ENCODE results near the gene GTF3C2. TPM values are rescaled to one million over a fixed set of nuclear protein-coding genes. Genes with fewer than 3 reads are reported as not detected.
"Not testable (repeated sequence)": the region's sequence is repeated elsewhere in the genome, so short reads cannot be mapped to it uniquely, and the experiment has no call there.

The GTF3C2 gene
- total RNA-seq, 2 experiments from 2014 or later, result 55.2 to 64.5 TPM

- H3K36me3 Mint-ChIP-seq, result peaks cover 16% of the 10 kb centered on the region
- no peak overlapping the region for H3K27ac Mint-ChIP-seq
- intact Hi-C loops (cut with micrococcal nuclease), result no loop called here
- ChIA-PET CTCF (interaction anchor here (1.0 to 5.6 kb wide), 2 partner anchors 23 to 462 kb away, joined by 3 to 94 read pairs; partner anchors contain the start of gene TRIM54), POLR2A (interaction anchor here (1.4 kb wide), 1 partner anchor 18 kb away, joined by 3 read pairs; the partner anchor contains the start of gene MPV17)
- no peaks in the 10 kb centered on the region for H3K9me3 Mint-ChIP-seq
- DNase-seq, result no peak
- peaks cover 20% of the 10 kb centered on the region for H3K27me3 Mint-ChIP-seq
- H3K4me1 Mint-ChIP-seq (ENCODE audit: low read depth), result peaks cover 8% of the 10 kb centered on the region
- H3K4me3 Mint-ChIP-seq, result no peak overlapping the region
Observed at GRCh38 chr2:27305516-27305915, 51.0 kb downstream of the GTF3C2 start.

GRCh38 chr2:27304488-27305240 lies 51.9 kb downstream of the GTF3C2 start:
- intact Hi-C loops (cut with micrococcal nuclease), result no loop called here
- CTCF ChIA-PET, result interaction anchor here (0.6 to 5.6 kb wide), 5 partner anchors 15 to 908 kb away, joined by 3 to 94 read pairs (median 9); partner anchors contain the start of gene TRIM54
- DNase-seq, result no peak
- Mint-ChIP-seq H3K27me3 (peaks cover 20% of the 10 kb centered on the region), H3K9me3 (no peaks in the 10 kb centered on the region), H3K27ac (no peak overlapping the region), H3K4me1 (ENCODE audit: low read depth) (peaks cover 8% of the 10 kb centered on the region), H3K36me3 (peaks cover 11% of the 10 kb centered on the region), H3K4me3 (no peak overlapping the region)
- POLR2A ChIA-PET, result interaction anchor here (1.4 kb wide), 1 partner anchor 18 kb away, joined by 3 read pairs; the partner anchor contains the start of gene MPV17

- intact Hi-C loops (cut with micrococcal nuclease), result loop anchor here (1.0 kb wide), 3 partner anchors 53 to 342 kb away; no protein-coding TSS in a partner anchor
- peaks cover under 1% of the 10 kb centered on the region for H3K36me3 Mint-ChIP-seq
- no peaks in the 10 kb centered on the region for H3K9me3 Mint-ChIP-seq
- H3K4me1 Mint-ChIP-seq (ENCODE audit: low read depth), result peaks cover 8% of the 10 kb centered on the region
- DNase-seq, result peak; percentile 48
- H3K27ac Mint-ChIP-seq, result no peak overlapping the region
- H3K27me3 Mint-ChIP-seq, result peaks cover 27% of the 10 kb centered on the region
- POLR2A ChIA-PET, result interaction anchor here (0.5 to 1.4 kb wide), 4 partner anchors 19 to 626 kb away, joined by 3 to 10 read pairs (median 4); partner anchors contain the start of gene MPV17
- CTCF ChIA-PET, result interaction anchor here (0.6 to 5.6 kb wide), 58 partner anchors 8 to 907 kb away, joined by 3 to 94 read pairs (median 4); partner anchors contain the start of genes ABHD1, ATRAID, MPV17 and PPM1G
- H3K4me3 Mint-ChIP-seq, result peak overlapping the region; percentile 55
Observed at GRCh38 chr2:27303093-27304025, 53.2 kb downstream of the GTF3C2 start.

DNA sequence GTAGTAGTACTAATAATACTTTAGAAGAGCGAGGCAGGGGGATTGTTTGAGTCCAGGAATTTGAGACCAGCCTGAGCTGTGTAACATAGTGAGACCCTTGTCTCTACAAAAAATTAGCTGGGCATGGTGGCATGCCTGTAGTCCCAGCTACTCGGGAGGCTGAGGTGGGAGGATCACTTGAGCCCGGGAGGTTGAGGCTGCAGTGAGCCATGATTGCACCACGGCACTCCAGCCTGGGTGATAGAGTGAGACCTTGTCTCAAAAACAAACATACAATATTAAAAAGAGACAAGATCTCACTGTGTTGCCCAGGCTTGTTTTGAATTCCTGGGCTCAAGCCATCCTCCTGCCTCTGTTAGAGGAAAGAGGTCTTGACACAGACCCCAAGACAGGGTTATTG lies 56.0 kb downstream of the GTF3C2 start:
- CTCF ChIA-PET, result interaction anchor here (1.6 to 5.6 kb wide), 2 partner anchors 18 to 35 kb away, joined by 4 to 94 read pairs; partner anchors contain the start of gene TRIM54
- H3K9me3 Mint-ChIP-seq; DNase-seq; H3K27ac Mint-ChIP-seq; POLR2A ChIA-PET; H3K4me3 Mint-ChIP-seq; H3K36me3 Mint-ChIP-seq; intact Hi-C loops (cut with micrococcal nuclease); H3K4me1 Mint-ChIP-seq (ENCODE audit: low read depth): not testable (repeated sequence)
- H3K27me3 Mint-ChIP-seq, result peaks cover 18% of the 10 kb centered on the region

DNA sequence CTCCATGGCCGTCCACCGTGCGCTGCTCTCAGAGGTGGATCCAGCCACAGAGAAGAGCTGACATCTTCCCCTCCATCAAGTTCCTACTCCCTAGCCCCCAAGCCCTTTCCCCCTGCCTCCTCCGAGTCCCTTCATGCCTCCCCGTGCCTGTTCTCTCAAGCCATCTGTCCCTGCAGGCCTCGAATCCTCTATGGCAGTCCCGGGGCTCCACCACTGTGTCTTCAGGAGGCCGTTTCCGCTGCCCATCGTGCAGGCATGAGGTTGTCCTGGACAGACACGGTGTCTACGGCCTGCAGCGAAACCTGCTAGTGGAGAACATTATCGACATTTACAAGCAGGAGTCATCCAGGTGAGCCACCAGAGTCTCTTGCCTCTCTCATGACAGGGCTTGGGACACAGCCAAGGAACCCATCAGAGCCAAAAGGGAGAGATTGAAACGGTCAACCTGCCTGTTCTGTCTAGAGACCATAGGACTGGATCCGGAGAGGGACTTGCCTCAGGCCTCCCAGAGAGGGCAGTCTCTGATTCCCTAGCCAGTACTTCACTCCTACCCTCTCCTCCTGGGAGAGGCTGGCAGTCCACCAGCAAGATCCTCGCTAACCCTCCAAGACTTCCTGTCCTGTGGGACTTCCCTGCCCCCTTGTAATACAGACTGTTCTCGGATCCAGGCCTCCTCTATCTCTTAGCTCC lies 58.0 kb downstream of the GTF3C2 start:
- Mint-ChIP-seq H3K9me3 (no peaks in the 10 kb centered on the region), H3K36me3 (no peaks in the 10 kb centered on the region), H3K27me3 (peaks cover 10% of the 10 kb centered on the region), H3K27ac (no peak overlapping the region), H3K4me1 (ENCODE audit: low read depth) (no peaks in the 10 kb centered on the region), H3K4me3 (no peak overlapping the region)
- intact Hi-C loops (cut with micrococcal nuclease), result no loop called here
- no peak for DNase-seq
- CTCF ChIA-PET, result interaction anchor here (0.6 to 2.1 kb wide), 5 partner anchors 18 to 337 kb away, joined by 3 to 14 read pairs (median 4); no protein-coding TSS in a partner anchor
- POLR2A ChIA-PET, result no interaction called here

- intact Hi-C loops (cut with micrococcal nuclease), result no loop called here
- Mint-ChIP-seq H3K4me3 (no peak overlapping the region), H3K36me3 (no peaks in the 10 kb centered on the region), H3K9me3 (no peaks in the 10 kb centered on the region), H3K27me3 (peaks cover 15% of the 10 kb centered on the region), H3K27ac (no peak overlapping the region), H3K4me1 (ENCODE audit: low read depth) (no peaks in the 10 kb centered on the region)
- POLR2A ChIA-PET, result no interaction called here
- DNase-seq, result no peak
- CTCF ChIA-PET, result interaction anchor here (1.4 kb wide), 1 partner anchor 17 kb away, joined by 7 read pairs; no protein-coding TSS in a partner anchor
Observed at GRCh38 chr2:27297195-27297594, 59.4 kb downstream of the GTF3C2 start.

DNA sequence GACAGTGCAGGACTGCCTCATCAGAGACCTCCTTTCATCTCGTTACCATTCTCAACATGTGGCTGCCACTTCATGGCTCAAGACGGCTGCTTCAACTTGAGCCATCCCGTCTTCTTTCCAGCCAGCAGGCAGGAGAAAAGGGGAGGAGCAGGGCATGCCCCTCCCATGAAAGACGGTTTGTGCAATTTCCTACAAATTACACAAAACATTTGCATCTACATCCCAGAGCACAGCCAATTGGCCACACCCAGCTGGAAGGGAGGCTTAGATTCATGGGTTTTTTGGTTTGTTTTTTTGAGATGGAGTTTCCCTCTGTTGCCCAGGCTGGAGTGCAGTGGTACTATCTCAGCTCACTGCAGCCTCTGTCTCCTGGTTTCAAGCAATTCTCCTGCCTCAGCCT lies 60.1 kb downstream of the GTF3C2 start:
- Mint-ChIP-seq H3K4me1 (ENCODE audit: low read depth) (no peaks in the 10 kb centered on the region), H3K27me3 (peaks cover 17% of the 10 kb centered on the region), H3K27ac (no peak overlapping the region), H3K9me3 (no peaks in the 10 kb centered on the region), H3K36me3 (no peaks in the 10 kb centered on the region), H3K4me3 (no peak overlapping the region)
- no peak for DNase-seq
- CTCF ChIA-PET, result interaction anchor here (1.2 to 1.4 kb wide), 2 partner anchors 16 to 450 kb away, joined by 3 to 7 read pairs; no protein-coding TSS in a partner anchor
- POLR2A ChIA-PET, result no interaction called here
- intact Hi-C loops (cut with micrococcal nuclease), result no loop called here

GRCh38 chr2:27294928-27295327 lies 61.6 kb downstream of the GTF3C2 start:
- H3K36me3 Mint-ChIP-seq, result no peaks in the 10 kb centered on the region
- ChIA-PET POLR2A (no interaction called here), CTCF (interaction anchor here (1.3 kb wide), 1 partner anchor 8 kb away, joined by 3 read pairs; no protein-coding TSS in a partner anchor)
- peaks cover 17% of the 10 kb centered on the region for H3K27me3 Mint-ChIP-seq
- H3K9me3 Mint-ChIP-seq, result no peaks in the 10 kb centered on the region
- no peaks in the 10 kb centered on the region for H3K4me1 Mint-ChIP-seq (ENCODE audit: low read depth)
- no peak overlapping the region for H3K27ac Mint-ChIP-seq
- intact Hi-C loops (cut with micrococcal nuclease), result no loop called here
- H3K4me3 Mint-ChIP-seq, result no peak overlapping the region
- no peak for DNase-seq

GRCh38 chr2:27291865-27292264 lies 64.7 kb downstream of the GTF3C2 start:
- intact Hi-C loops (cut with micrococcal nuclease), result no loop called here
- Mint-ChIP-seq H3K4me3 (no peak overlapping the region), H3K27ac (no peak overlapping the region), H3K27me3 (peaks cover 11% of the 10 kb centered on the region), H3K9me3 (no peaks in the 10 kb centered on the region), H3K4me1 (ENCODE audit: low read depth) (no peaks in the 10 kb centered on the region), H3K36me3 (no peaks in the 10 kb centered on the region)
- ChIA-PET CTCF (interaction anchor here (2.8 to 3.0 kb wide), 2 partner anchors 11 to 12 kb away, joined by 16 to 18 read pairs; no protein-coding TSS in a partner anchor), POLR2A (no interaction called here)
- DNase-seq, result no peak

GRCh38 chr2:27290549-27290948 lies 66.0 kb downstream of the GTF3C2 start:
- ChIA-PET POLR2A (no interaction called here), CTCF (interaction anchor here (0.9 kb wide), 1 partner anchor 10 kb away, joined by 3 read pairs; no protein-coding TSS in a partner anchor)
- intact Hi-C loops (cut with micrococcal nuclease), result no loop called here
- Mint-ChIP-seq H3K27me3 (peaks cover 11% of the 10 kb centered on the region), H3K36me3 (no peaks in the 10 kb centered on the region), H3K9me3 (no peaks in the 10 kb centered on the region), H3K4me1 (ENCODE audit: low read depth) (no peaks in the 10 kb centered on the region), H3K4me3 (no peak overlapping the region), H3K27ac (no peak overlapping the region)
- DNase-seq, result no peak

- no peak for DNase-seq
- intact Hi-C loops (cut with micrococcal nuclease), result no loop called here
- Mint-ChIP-seq H3K9me3 (no peaks in the 10 kb centered on the region), H3K36me3 (no peaks in the 10 kb centered on the region), H3K4me3 (no peak overlapping the region), H3K4me1 (ENCODE audit: low read depth) (no peaks in the 10 kb centered on the region), H3K27ac (no peak overlapping the region), H3K27me3 (peaks cover 11% of the 10 kb centered on the region)
- CTCF ChIA-PET, result interaction anchor here (1.4 kb wide), 1 partner anchor 9 kb away, joined by 8 read pairs; no protein-coding TSS in a partner anchor
- POLR2A ChIA-PET, result no interaction called here
Observed at GRCh38 chr2:27288610-27289009, 68.0 kb downstream of the GTF3C2 start.
